SK-N-SH treated with all-trans-retinoic acid at 6 μM for 48 hours (cell line): ENCODE measurements around the gene STK16.
A peak's percentile ranks its signal among the peaks of the same experiment; 100 is the strongest.

Experiments used
- ATAC-seq: fragments of 200-7000 bp; cut with Tn5 transposase; 3 replicates; pipeline ENCODE4 v1.9.1; 2020; ENCODE audit warnings: mild to moderate bottlenecking, moderate library complexity
- ARNTL ChIP-seq: fragments of 450-650 bp; formaldehyde crosslinking; IDR thresholded peaks from 2 replicates; pipeline ENCODE4 v1.5.0; 2020; ENCODE audit warnings: low read depth, mild to moderate bottlenecking, moderate library complexity, borderline replicate concordance
- BACH2 ChIP-seq: fragments of 250-450 bp; sonication (Bioruptor Pico); IDR thresholded peaks from 2 replicates; pipeline ENCODE4 v1.9.0; 2021; ENCODE audit warnings: mild to moderate bottlenecking, borderline replicate concordance
- CREB5 ChIP-seq: fragments of 250-450 bp; sonication (Bioruptor Pico); IDR thresholded peaks from 2 replicates; pipeline ENCODE4 v1.5.1; 2020; ENCODE audit warnings: low read depth, mild to moderate bottlenecking, moderate library complexity
- CSDC2 ChIP-seq: fragments of 250-450 bp; sonication (Bioruptor Pico); IDR thresholded peaks from 2 replicates; pipeline ENCODE4 v1.5.0; 2020; ENCODE audit warnings: mild to moderate bottlenecking, moderate library complexity
- CSRNP3 ChIP-seq: fragments of 250-450 bp; sonication (Bioruptor Pico); IDR thresholded peaks from 2 replicates; pipeline ENCODE4 v1.5.1; 2021; ENCODE audit warnings: mild to moderate bottlenecking, moderate library complexity
- ESRRG ChIP-seq: fragments of 250-450 bp; sonication (Bioruptor Pico); IDR thresholded peaks from 2 replicates; pipeline ENCODE4 v1.6.1; 2021; ENCODE audit warnings: mild to moderate bottlenecking
- ISL1 ChIP-seq: fragments of 250-450 bp; sonication (Bioruptor Pico); IDR thresholded peaks from 2 replicates; pipeline ENCODE4 v2.1.2; 2022; ENCODE audit warnings: mild to moderate bottlenecking, moderate library complexity
- OSR1 ChIP-seq: fragments of 250-450 bp; sonication (Bioruptor Pico); IDR thresholded peaks from 2 replicates; pipeline ENCODE4 v1.8.0; 2022; ENCODE audit warnings: moderate library complexity, mild to moderate bottlenecking, inconsistent platforms
- PATZ1 ChIP-seq: fragments of 250-450 bp; sonication (Bioruptor Pico); IDR thresholded peaks from 2 replicates; pipeline ENCODE4 v1.8.0; 2020; ENCODE audit warnings: mild to moderate bottlenecking, moderate library complexity, borderline replicate concordance
- POU6F1 ChIP-seq: fragments of 250-450 bp; sonication (Bioruptor Pico); IDR thresholded peaks from 2 replicates; pipeline ENCODE4 v1.8.0; 2021; ENCODE audit warnings: low read depth, mild to moderate bottlenecking, moderate library complexity, borderline replicate concordance
- PPARA ChIP-seq: fragments of 250-450 bp; sonication (Bioruptor Pico); IDR thresholded peaks from 2 replicates; pipeline ENCODE4 v1.5.0; 2020; ENCODE audit warnings: mild to moderate bottlenecking, borderline replicate concordance
- RARB ChIP-seq: fragments of 250-450 bp; sonication (Bioruptor Pico); IDR thresholded peaks from 2 replicates; pipeline ENCODE4 v1.8.0; 2021; ENCODE audit warnings: mild to moderate bottlenecking, moderate library complexity
- SNAI2 ChIP-seq: fragments of 250-450 bp; sonication (Bioruptor Pico); IDR thresholded peaks from 2 replicates; pipeline ENCODE4 v1.5.0; 2020; ENCODE audit warnings: mild to moderate bottlenecking, moderate library complexity
- TCF4 ChIP-seq: fragments of 250-450 bp; sonication (Bioruptor Pico); IDR thresholded peaks from 2 replicates; pipeline ENCODE4 v1.8.0; 2021; ENCODE audit warnings: mild to moderate bottlenecking, moderate library complexity, borderline replicate concordance
- TOX ChIP-seq: fragments of 250-450 bp; sonication (Bioruptor Pico); IDR thresholded peaks from 2 replicates; pipeline ENCODE4 v1.8.0; 2021; ENCODE audit warnings: mild to moderate bottlenecking, moderate library complexity, borderline replicate concordance
- TSHZ2 ChIP-seq: fragments of 250-450 bp; sonication (Bioruptor Pico); IDR thresholded peaks from 2 replicates; pipeline ENCODE4 v1.5.0; 2020; ENCODE audit warnings: mild to moderate bottlenecking, moderate library complexity
- ZC3H10 ChIP-seq: fragments of 250-450 bp; sonication (Bioruptor Pico); IDR thresholded peaks from 2 replicates; pipeline ENCODE4 v1.5.1; 2021; ENCODE audit warnings: mild to moderate bottlenecking, moderate library complexity
- ZFP3 ChIP-seq: fragments of 250-450 bp; sonication (Bioruptor Pico); IDR thresholded peaks from 2 replicates; pipeline ENCODE4 v1.5.0; 2020; ENCODE audit warnings: mild to moderate bottlenecking, moderate library complexity
- ZFP30 ChIP-seq: fragments of 450-650 bp; formaldehyde crosslinking; IDR thresholded peaks from 2 replicates; pipeline ENCODE4 v1.5.0; 2022; ENCODE audit warnings: mild to moderate bottlenecking, moderate library complexity
- ZNF565 ChIP-seq: fragments of 450-650 bp; formaldehyde crosslinking; conservative IDR thresholded peaks from 2 replicates; pipeline ENCODE4 v1.5.0; 2020; ENCODE audit warnings: low read depth, mild to moderate bottlenecking, moderate library complexity
- ZNF70 ChIP-seq: fragments of 450-650 bp; formaldehyde crosslinking; IDR thresholded peaks from 2 replicates; pipeline ENCODE4 v1.5.0; 2020; ENCODE audit warnings: mild to moderate bottlenecking, moderate library complexity

The STK16 gene

GRCh38 chr2:219296142-219296541 is 50.9 kb downstream of the STK16 start:
- no peak for ATAC-seq
- TF ChIP-seq ARNTL, result no peak

- no peak for ATAC-seq
- TF ChIP-seq OSR1 (CRISPR knock-in tag) (no peak), ZNF70 (no peak), CSDC2 (CRISPR knock-in tag) (no peak), ZFP3 (CRISPR knock-in tag) (no peak), TOX (CRISPR knock-in tag) (no peak), TSHZ2 (CRISPR knock-in tag) (no peak), PPARA (CRISPR knock-in tag) (no peak), POU6F1 (CRISPR knock-in tag) (no peak), CSRNP3 (CRISPR knock-in tag) (no peak), CREB5 (no peak), TCF4 (CRISPR knock-in tag) (no peak), BACH2 (CRISPR knock-in tag) (no peak), ZFP30 (CRISPR knock-in tag) (no peak), ZC3H10 (CRISPR knock-in tag) (no peak), ARNTL (no peak), ISL1 (CRISPR knock-in tag) (no peak)
- TF ChIP-seq, all 23 proteins: peak for 0
Measured at GRCh38 chr2:219296631-219297391, 51.5 kb downstream of the STK16 start.

- ATAC-seq, result peak; percentile 10; the same call in 1 of the 3 replicates
- TF ChIP-seq ZNF565, result no peak
- no peak for TF ChIP-seq ZNF70
- no peak for TF ChIP-seq POU6F1 (CRISPR knock-in tag)
- TF ChIP-seq OSR1 (CRISPR knock-in tag), result no peak
- TF ChIP-seq PATZ1 (CRISPR knock-in tag), result no peak
- no peak for TF ChIP-seq ARNTL
- TF ChIP-seq ZFP30 (CRISPR knock-in tag), result no peak
- TF ChIP-seq CSRNP3 (CRISPR knock-in tag), result no peak
- no peak for TF ChIP-seq RARB (CRISPR knock-in tag)
- TF ChIP-seq SNAI2 (CRISPR knock-in tag), result no peak
- no peak for TF ChIP-seq ISL1 (CRISPR knock-in tag)
- no peak for TF ChIP-seq ZFP3 (CRISPR knock-in tag)
- TF ChIP-seq CREB5, result no peak
- TF ChIP-seq ESRRG (CRISPR knock-in tag), result no peak
- TF ChIP-seq TOX (CRISPR knock-in tag), result no peak
Measured at GRCh38 chr2:219297766-219298456, 52.6 kb downstream of the STK16 start.
